HEK293T (cell line): ENCODE data around the gene SYNPO2L.
"Not testable (repeated sequence)": the region's sequence is repeated elsewhere in the genome, so short reads cannot be mapped to it uniquely, and the experiment has no call there.

Experiments
- CTCF ChIA-PET: fragments of 350-600 bp; formaldehyde crosslinking; extraction: SDS; loops from one replicate; lab custom pipeline; 2021; ENCODE audit warnings: antibody characterized with exemption, inconsistent platforms; lab: Yijun Ruan, JAX
- POLR2A ChIA-PET: fragments of 350-600 bp; formaldehyde crosslinking; extraction: SDS; loops from one replicate; lab custom pipeline; 2020; ENCODE audit warnings: antibody characterized with exemption, inconsistent platforms; lab: Yijun Ruan, JAX
- DNase-seq: peaks from one replicate; pipeline ENCODE4 v3.0.0; 2012; ENCODE audit warnings: mixed read lengths; ENCODE audit errors: extremely low spot score
- CTBP1 ChIP-seq: fragments of 450-650 bp; IDR thresholded peaks from 2 replicates; pipeline ENCODE4 v1.6.1; 2016; ENCODE audit warnings: borderline replicate concordance
- ELF4 ChIP-seq: fragments of 450-650 bp; IDR thresholded peaks from 2 replicates; pipeline ENCODE4 v1.6.1; 2017; ENCODE audit warnings: antibody characterized with exemption
- FOXM1 ChIP-seq: fragments of 450-650 bp; IDR thresholded peaks from 2 replicates; pipeline ENCODE4 v1.6.1; 2017; ENCODE audit warnings: mild to moderate bottlenecking, borderline replicate concordance
- HDGF ChIP-seq: fragments of 450-650 bp; IDR thresholded peaks from 2 replicates; pipeline ENCODE4 v1.6.1; 2017; ENCODE audit warnings: antibody characterized with exemption, borderline replicate concordance
- L3MBTL2 ChIP-seq: fragments of 450-650 bp; conservative IDR thresholded peaks from 2 replicates; pipeline ENCODE4 v1.6.1; 2016; ENCODE audit warnings: mild to moderate bottlenecking
- LEF1 ChIP-seq: fragments of 450-650 bp; IDR thresholded peaks from 2 replicates; pipeline ENCODE4 v1.6.1; 2017; ENCODE audit warnings: mild to moderate bottlenecking, borderline replicate concordance
- SP1 ChIP-seq: fragments of 450-650 bp; IDR thresholded peaks from 2 replicates; pipeline ENCODE4 v1.6.1; 2017
- SUZ12 ChIP-seq: fragments of 450-650 bp; IDR thresholded peaks from 2 replicates; pipeline ENCODE4 v1.6.1; 2016; ENCODE audit warnings: mild to moderate bottlenecking
- ZNF384 ChIP-seq: fragments of 450-650 bp; IDR thresholded peaks from 2 replicates; pipeline ENCODE4 v1.6.1; 2016

The SYNPO2L gene, protein sequence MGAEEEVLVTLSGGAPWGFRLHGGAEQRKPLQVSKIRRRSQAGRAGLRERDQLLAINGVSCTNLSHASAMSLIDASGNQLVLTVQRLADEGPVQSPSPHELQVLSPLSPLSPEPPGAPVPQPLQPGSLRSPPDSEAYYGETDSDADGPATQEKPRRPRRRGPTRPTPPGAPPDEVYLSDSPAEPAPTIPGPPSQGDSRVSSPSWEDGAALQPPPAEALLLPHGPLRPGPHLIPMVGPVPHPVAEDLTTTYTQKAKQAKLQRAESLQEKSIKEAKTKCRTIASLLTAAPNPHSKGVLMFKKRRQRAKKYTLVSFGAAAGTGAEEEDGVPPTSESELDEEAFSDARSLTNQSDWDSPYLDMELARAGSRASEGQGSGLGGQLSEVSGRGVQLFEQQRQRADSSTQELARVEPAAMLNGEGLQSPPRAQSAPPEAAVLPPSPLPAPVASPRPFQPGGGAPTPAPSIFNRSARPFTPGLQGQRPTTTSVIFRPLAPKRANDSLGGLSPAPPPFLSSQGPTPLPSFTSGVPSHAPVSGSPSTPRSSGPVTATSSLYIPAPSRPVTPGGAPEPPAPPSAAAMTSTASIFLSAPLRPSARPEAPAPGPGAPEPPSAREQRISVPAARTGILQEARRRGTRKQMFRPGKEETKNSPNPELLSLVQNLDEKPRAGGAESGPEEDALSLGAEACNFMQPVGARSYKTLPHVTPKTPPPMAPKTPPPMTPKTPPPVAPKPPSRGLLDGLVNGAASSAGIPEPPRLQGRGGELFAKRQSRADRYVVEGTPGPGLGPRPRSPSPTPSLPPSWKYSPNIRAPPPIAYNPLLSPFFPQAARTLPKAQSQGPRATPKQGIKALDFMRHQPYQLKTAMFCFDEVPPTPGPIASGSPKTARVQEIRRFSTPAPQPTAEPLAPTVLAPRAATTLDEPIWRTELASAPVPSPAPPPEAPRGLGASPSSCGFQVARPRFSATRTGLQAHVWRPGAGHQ

DNA sequence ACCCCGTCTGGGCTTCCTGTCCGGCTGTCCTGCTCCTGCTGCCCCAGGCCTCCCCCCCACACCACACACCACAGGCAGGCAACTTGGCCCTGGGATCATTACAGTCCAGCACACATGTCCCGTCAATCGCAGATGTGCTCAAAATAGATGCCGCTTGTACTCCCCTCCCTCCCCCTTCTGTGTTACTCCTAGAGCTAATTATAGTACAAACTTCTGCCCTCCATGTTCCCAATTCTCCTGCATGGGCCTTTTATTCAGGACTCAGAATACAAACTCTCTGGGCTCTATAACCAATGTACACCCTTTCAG, at the start of gene SYNPO2L:
Gene SYNPO2L, minus strand, starts transcription at position 40 of the 309 bp plus-strand sequence. CDS start 107 bp downstream, outside the sequence.
- POLR2A ChIA-PET = no interaction called here

DNA sequence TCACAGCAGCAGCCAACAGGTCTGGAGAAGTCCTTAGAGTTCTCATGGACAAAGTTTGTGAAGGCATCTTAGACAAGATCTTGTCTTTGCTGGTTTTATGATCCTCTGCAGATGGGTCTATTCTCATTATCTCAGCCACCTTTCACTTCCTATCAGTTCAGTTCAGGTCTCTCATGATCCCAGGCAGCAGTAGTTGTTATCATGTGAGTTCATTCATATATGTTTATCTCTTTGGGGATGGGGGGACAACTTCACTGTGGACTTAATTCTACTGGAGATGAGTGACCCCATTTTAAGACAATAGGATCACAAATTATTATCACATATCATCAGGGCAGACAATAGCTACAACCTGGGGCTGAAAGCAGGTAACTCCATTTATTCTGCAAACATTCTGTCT, 48.1 kb upstream of the SYNPO2L start:
- CTCF ChIA-PET, DNase-seq, POLR2A ChIA-PET: not testable (repeated sequence)

More for the DNA sequence above, at the start of gene SYNPO2L:
- CTCF ChIA-PET = interaction anchor here (0.6 kb wide), 1 partner anchor 514 kb away, joined by 3 read pairs; no protein-coding TSS in a partner anchor
- no peak for DNase-seq
- TF ChIP-seq ZNF384 (no peak), HDGF (no peak), CTBP1 (no peak), FOXM1 (no peak), SP1 (no peak), SUZ12 (no peak), L3MBTL2 (no peak), ELF4 (no peak), LEF1 (no peak)

DNA sequence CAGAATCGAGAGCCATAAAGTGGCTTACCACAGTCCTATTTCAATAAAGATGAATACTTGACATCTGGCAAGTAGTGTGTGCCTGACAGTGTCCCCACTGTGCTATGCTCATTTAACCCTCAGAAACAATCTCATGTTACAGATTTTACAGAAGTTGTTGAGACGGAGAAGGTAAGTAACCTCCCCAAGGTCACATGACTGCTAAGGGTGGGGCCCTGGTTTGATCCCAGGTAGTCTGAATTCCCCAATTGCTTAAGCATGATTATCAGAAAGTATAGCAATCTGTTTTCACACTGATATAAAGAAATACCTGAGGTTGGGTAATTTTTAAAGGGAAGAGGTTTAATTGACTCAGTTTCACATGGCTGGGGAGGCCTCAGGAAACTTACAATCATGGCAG, 43.0 kb upstream of the SYNPO2L start:
- DNase-seq, POLR2A ChIA-PET: not testable (repeated sequence)
- CTCF ChIA-PET = interaction anchor here (0.7 kb wide), 1 partner anchor 327 kb away, joined by 3 read pairs; no protein-coding TSS in a partner anchor

DNA sequence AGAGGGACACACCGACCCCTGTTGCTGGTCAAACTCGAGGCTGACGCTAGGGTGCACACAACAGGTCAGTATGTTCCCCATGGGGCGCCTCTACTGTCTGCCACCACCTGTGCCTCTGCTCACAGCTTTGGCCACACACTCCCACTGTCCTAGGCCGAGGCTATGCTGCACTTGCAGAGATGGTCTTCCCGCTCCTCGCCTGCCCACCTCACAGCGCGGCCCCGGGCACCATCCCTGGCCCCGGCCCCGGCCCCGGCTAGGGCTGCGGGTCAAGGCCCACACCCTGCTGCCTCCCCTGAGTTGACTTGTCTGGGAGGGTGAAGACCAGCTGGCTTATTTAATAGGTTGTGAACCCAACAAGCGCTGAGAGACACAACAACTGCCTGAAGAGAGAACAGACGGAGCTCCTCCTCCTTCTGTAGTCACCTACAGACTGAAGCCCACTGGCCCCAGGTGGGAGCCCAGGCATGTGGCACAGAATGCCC, 41.9 kb upstream of the SYNPO2L start, which contains the start of gene AGAP5:
Gene AGAP5, minus strand, starts transcription at position 435 of the 485 bp plus-strand sequence. Its CDS starts 354 bp downstream, at position 81.
- DNase-seq, CTCF ChIA-PET, POLR2A ChIA-PET: not testable (repeated sequence)

DNA sequence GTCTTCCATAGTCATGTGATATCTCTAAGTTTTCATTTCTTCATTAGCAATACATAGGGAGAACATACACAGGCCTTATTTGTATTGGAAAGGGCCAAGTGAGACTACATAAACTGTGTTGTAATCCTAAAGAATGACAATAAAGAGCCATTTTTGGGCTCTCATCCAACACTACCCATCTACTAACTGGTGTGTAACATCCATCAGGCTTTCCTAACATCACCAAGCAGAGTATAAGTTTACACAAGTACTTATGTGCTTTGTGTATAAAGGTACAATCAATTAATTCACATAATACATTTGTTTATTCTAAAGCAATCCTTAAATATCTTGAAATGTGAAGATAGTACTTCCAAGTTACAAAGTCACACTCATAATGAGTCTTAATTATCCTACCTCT, 39.5 kb upstream of the SYNPO2L start:
- POLR2A ChIA-PET, CTCF ChIA-PET, DNase-seq: not testable (repeated sequence)

DNA sequence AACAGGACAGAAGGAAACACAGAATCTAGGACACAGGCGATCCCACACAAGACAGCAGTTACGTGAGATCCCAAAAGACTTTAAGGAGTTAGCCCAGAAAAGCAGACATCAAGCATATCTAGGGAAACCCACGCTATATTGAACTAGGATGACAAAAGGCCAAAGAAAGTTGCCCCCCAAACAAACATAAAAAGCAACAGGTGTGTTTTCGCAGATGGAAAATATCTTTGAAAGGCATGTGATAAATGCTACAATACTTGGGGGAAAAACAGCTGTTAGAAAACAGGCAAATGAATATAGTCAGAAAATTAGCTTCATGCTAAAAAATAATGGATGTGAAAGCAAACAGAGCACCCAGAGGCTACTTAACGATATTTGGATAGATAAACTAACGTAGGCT, 34.9 kb upstream of the SYNPO2L start:
- DNase-seq, POLR2A ChIA-PET: not testable (repeated sequence)

DNA sequence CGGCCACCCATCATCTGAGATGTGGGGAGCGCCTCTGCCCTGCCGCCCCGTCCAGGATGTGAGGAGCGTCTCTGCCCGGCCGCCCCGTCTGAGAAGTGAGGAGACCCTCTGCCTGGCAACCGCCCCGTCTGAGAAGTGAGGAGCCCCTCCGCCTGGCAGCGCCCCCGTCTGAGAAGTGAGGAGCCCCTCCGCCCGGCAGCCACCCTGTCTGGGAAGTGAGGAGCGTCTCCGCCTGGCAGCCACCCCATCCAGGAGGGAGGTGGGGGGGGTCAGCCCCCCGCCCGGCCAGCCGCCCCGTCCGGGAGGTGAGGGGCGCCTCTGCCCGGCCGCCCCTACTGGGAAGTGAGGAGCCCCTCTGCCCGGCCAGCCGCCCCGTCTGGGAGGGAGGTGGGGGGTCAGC, 33.8 kb upstream of the SYNPO2L start:
- POLR2A ChIA-PET, CTCF ChIA-PET, DNase-seq: not testable (repeated sequence)

More for the DNA sequence above, 34.9 kb upstream of the SYNPO2L start:
- CTCF ChIA-PET = not testable (repeated sequence)

DNA sequence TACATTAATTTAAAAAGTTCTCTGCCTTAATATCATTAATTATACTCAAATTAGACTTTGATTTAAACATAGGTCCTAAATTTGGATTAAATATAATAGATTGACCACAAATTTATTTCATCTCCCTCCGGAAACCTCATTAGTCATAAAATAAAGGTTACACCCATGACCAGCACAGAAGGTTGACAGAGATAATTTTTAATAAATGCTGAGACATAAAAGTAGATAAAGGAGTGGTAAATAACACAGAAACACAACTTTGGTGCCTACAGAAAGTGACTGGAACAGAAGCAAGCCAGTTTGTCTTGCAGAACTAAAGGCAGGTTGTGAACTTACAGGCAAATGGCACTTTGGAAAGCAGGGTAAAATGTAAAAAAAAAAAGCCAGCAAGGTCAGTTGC, 31.8 kb upstream of the SYNPO2L start:
- POLR2A ChIA-PET, CTCF ChIA-PET, DNase-seq: not testable (repeated sequence)

DNA sequence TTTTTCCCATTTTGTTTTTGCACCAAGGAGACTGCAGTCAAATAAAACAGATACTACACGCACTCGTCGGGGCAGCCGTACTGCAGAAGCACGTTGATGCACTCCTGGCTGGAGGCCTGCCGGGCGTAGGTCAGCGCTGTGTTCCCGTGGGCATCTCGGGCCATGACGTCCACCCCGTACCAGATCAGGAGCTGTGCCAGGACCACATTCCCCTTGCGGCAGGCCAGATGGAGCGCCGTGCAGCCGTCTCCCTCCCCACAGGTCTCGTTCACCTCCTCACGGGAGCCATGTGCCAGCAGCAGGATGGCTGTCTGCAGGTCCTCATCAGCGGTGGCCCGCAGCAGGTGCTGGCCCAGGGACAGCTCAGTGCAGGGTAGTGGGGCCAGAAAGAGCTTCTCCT, 18.7 kb upstream of the SYNPO2L start:
- CTCF ChIA-PET, DNase-seq, POLR2A ChIA-PET: not testable (repeated sequence)

DNA sequence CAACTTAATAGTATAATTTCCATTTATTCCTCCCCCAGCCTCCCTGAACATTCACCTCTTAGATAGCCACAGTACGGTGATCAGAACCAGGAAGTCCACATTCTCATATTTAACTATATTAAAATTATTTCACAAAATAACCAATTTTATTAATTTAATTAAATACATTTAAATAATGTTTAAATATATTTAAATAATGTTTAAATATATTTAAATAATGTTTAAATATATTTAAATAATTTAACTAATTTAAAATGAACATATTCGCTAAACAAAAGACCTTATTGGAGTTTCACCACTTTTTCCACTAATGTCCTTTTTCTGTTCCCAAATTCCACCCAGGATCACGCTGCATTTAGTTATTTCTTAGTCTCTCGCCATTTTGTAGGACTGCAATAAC, 12.5 kb upstream of the SYNPO2L start:
- DNase-seq, CTCF ChIA-PET, POLR2A ChIA-PET: not testable (repeated sequence)

DNA sequence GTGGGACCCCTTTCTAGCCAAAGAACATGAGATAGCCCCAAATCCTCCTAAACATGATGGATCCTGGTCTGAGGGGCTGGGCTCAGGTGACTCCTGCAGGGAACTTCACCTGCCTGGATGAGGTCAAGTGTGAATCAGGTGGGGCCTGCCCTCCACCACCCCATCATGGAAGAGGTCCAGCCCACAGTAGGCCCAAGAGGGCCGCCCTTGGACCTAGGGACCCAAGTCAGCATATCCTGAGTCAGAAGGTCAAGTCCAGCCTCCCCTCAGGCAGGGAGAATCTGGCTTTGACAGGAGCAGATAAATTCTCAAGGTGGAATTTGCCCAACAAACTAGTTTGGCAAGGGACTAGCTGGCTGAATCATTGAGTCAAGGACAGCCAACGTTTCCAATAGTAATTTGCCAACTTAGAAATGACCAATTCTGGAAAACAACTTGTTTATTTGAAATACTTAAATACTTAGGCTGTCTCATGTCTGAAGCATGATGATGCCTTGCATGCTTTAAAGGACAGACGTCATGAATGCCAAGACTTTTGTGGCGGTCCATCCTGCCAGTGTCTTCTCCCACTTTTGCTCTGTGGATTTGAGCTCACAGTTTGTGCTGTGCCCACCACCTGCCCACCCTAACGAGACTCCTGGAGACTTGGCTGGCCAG, 10.5 kb upstream of the SYNPO2L start:
- CTCF ChIA-PET, POLR2A ChIA-PET, DNase-seq: not testable (repeated sequence)

DNA sequence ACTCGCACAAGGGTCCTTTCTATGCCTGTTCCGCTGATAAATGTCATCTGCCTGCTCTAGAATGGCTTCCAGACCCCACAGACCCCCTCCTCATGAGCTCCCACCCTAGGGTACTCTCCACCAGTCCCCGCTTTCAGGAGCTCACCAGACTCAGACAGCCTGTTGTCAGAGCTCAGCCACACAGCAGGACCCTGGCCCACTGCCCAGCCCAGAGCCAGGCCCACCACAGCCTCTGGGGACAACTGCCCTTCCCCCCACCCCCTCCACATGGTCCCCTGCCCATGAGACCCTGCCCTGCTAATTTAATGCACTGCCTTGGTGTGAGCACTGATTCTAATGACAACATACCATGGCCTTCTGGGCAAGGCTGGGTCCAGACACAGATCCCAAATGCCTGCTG, 9.8 kb upstream of the SYNPO2L start:
- POLR2A ChIA-PET, DNase-seq, CTCF ChIA-PET: not testable (repeated sequence)

DNA sequence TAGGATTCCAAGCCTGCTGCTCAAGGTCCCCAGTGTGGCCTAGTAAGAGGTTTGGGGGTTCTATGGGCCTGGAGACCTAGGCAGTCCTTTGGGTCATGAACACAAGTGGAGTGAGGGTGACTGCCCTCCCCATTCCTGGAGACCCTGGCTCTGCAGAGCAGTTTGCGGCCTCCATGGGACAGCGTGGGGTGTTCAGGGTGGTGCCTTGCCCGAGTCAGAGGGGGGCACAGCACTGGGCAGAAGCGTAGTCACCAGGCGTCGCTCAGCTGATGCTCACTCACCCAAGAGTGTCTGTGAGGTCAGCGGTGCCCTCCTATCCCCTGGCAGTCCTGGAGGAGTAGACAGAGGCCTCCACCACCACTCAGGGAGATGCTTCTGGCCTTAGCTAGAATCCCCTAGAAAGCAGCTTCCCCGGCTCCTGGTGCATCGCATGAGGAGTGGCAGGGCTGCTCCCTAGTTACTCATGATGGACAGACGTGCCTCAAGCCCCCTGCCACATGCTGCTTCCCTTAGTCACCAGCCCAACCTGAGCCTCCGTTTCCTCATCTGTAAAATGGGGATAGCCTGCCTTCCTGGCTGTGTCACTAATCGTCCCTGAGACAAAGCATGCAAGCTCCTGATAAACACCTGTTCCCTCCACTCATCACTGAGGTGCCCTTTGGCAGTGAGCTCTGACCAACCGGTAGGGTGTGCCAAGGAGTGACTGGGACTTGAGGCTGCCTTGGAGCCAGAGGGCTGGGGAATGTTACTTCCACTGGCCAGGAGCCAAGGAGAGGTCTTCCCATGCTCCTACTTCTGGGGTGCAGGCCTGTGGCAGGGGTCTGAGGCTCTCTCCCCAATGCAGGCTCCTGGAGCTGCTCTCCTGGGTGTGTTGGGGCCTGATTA, 8.6 kb upstream of the SYNPO2L start:
- CTCF ChIA-PET, DNase-seq, POLR2A ChIA-PET: not testable (repeated sequence)

DNA sequence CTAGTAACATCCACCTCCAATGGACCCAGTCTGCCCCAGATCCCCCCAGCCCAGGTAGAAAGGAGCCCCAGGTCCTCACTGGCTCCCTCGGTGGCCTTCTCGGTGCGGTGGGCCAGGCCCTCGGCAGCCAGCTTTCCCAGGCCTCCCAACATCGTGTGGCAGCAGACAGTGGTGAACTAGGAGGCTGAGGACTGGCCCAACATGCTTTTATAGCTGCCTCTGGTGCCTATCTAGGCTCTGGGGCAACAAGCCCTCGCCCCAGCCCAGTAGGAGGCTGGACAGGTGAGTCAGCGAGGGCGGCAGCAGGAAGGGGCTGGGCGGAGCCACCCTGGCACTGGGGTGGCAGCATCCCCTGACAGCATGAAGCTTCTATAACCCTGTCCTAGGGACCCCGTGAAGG, 7.8 kb upstream of the SYNPO2L start:
- DNase-seq, POLR2A ChIA-PET, CTCF ChIA-PET: not testable (repeated sequence)

DNA sequence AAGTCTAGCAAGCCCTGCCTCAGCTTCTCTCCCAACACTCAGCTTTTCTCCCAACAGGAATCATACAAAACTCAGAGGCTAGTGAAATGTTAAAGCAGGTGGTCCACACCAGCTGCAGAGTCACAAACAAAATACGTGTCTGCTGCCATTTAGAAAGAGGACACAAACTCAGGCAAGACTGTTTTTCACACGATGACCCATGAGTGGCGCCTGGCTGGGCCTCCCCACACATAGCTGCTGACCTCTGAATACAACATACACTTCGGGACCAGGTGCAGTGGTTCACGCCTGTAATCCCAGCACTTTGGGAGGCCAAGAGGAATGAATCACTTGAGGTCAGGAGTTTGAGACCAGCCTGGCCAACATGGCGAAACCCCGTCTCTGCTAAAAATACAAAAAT, 6.9 kb upstream of the SYNPO2L start:
- POLR2A ChIA-PET, CTCF ChIA-PET, DNase-seq: not testable (repeated sequence)
